D341Med (cell line): ENCODE measurements around the gene CDH2.

Experiments
- DNase-seq: peaks from one replicate; pipeline ENCODE4 v3.0.0; 2012; ENCODE audit warnings: low spot score

The CDH2 gene

DNA sequence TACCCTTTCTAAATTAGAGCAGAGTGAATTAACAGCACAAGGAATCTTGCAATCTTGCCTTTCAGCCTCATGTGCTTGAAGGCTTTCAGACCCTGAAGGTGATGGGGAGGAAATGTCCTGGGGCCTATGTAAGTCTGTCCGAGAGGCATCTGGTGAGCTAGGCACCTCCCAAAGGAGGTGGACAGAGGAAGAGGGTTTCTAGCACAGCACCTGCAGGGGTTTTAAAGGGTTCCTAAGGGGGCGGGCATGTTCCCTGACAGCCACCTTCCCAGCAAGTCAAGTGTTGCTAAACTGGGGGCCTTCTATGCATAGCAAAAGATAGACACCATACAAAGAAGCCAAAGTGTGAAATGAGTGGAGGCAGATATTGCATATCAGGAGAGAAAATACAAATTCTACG lies 88.5 kb downstream of the CDH2 start:
- no peak for DNase-seq

DNA sequence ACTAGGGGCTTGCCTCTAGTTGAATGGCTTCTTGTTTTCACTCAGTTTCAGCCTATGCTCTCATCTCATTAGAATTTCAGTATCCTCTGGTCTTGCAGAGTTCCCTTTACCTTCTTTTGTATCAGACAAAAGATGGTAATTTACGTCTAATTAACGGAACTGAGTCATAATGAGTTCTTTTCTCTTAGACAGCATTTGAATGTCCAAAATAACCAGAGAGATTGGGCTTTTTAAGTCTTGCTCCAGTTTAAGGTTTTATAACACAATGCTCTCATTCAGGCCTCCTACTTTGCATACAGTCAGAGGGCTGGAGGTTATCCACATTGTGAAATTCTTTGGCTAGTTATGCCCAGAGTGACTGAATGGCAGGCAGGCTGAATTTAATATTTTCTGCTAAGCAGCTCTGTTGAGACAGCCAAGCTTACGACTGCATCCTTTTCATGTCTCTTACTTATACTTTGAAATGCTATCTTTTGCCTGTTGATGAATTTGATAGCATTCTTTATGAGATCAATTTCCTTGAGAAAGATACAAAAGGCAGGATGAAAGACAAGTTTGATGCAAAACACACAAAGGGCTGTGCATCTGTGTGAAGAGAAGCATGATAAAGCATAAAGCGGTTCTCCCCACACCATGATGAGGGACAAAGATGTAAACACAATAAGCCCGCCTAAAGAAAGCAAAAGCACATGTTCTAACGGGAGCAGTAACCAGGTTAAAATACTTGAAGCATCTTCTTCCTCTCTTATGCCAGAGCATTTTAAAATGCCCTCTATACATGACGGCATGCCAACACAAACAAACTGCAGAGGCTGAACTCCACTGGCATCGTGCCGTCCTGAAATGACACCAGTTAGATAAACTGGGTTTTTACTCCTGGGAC lies 90.0 kb downstream of the CDH2 start:
- DNase-seq: no peak

DNA sequence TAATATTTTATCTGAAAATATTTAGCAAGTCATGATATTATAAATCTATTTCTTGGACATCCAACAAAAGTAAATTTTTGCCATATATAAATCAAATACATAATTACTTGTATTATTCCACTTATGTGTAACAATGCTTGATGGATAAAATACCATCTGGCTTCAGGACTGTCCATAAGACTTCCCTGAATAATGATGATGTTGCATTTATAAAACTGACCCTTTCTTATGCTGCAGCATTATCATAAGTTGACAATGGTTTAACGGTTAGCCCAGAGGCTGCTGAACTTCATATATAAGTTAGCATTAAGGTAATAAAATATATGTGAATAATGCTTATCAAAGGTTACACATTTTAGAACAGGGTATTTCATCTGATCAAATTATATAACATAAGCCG lies 95.4 kb downstream of the CDH2 start:
- DNase-seq: no peak

DNA sequence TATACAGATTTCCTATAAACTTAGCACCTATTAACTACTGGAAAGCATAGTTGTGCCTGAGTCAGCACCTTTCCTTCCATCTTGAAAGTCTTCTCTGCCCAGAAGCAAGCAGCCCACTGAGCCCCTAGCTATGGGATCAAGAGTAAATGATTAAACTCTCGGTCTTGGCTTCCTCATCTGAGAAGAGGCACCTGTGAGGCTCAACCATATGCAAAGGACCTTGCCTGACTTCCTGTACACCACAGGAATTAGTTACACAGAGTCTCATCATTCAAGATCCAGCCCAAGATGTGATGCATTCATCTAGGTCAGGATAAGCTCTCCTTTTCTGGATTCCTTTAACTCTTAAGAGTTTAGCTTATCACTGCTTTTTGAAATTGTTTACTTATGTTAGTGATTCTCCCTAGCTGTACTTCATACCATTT lies 96.0 kb downstream of the CDH2 start:
- no peak for DNase-seq

DNA sequence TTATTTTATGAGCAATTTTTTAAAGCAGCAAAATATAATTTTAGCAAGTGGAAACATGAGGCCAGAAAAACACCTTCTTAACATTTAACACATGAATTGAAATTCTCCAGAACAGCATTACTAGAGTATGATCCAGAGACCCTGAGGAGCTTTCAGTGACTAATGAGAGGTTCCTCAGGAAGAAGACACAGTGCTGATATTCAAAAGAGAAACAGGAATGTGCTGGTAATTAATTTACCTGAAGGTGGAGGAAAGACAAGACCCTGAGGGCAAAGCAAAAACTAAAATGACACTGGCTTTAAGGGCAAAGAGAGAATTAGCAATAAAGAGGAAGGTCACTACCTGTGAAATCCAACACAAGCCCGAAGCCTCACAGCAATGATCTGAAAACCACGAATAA lies 97.0 kb downstream of the CDH2 start:
- DNase-seq: no peak

DNA sequence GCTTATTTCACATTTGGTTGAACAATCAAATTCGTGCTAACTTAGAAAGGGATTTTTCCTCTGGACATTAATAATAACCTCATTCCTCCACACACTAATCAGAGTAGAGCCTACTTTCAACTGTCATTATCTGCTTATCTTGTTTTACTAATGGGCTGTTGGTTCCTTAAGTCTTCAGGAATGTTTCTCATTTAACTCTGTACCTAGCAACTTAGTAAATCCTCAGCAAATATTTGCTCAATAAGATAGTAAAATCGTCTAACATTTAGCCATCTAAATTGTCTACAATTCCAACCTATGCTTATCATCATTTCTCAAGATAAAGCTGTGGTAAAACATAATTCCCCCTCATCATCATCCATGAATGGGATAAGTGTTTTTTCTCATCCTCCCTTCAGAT lies 98.1 kb downstream of the CDH2 start:
- DNase-seq: no peak

DNA sequence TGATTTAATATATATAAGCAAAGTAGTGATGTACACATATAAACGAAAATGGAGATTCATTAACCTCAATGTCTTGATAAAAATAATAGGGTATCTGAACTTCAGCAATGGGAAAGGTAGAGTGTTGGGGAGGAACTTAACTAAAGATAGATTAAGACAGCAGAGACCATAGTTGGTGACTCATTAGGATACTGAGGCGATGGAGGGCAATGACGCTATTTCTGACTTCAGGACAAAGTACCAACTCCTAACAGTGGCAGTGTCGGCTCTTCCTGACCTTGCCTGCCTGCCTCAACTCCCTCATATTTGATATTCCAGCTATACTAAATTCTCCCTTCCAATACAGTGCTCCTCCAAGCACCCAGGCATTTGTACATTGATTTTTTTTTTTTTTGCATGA lies 98.6 kb downstream of the CDH2 start:
- no peak for DNase-seq

DNA sequence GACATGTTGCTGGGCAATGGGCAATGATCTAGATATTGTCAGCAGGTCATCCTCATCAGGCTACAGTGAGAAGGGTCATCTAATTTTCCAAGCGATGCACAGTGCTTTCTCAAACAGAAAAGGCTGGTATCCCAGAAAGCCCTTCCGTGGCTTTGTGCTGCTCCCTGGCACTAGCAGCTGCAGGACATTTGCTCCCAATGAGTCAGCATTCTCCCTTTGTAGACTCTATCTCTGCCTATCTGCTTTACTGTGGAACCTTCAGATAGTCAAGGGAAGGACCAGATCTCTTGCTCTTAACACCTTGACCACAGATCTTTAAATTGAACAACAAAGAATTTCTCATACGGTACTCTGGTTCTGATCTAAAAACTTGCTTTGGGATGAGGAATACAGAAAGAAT lies 101.4 kb downstream of the CDH2 start:
- no peak for DNase-seq

DNA sequence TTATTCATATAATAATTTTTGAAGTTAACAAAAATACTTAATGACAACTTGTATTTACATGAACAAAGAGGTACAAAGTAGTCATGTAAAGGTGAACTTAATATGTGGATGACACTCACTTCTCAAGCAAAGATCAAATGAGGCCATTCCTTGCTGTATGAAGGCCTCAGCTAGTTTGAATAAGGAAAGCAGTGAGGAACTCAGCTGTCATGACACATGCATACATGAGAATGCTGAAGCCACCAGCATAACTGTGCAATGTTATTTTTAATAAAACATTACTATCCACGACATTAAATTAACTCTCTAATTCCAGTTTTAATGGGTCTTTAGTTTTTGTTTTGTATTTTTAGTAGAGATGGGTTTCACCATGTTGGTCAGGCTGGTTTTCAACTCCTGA lies 102.9 kb downstream of the CDH2 start:
- DNase-seq: no peak

DNA sequence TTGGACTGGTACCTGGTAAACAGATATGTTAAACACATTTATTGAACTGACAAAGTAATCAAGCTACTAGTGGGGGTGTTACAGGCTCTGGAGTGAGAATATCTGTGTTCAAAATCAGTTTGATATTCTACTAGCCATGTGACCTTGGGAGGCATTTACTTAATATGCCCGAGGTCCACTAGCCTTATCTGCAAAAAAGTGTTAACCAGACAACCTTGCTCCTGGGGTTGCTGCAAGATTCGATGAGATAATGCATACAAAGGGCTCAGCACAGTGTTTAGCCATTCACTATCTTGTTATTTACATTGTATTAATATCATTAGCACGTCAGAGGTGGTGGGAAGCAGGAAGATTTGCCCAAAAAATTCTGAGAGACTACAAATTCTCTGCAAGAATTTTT lies 103.3 kb downstream of the CDH2 start:
- no peak for DNase-seq

DNA sequence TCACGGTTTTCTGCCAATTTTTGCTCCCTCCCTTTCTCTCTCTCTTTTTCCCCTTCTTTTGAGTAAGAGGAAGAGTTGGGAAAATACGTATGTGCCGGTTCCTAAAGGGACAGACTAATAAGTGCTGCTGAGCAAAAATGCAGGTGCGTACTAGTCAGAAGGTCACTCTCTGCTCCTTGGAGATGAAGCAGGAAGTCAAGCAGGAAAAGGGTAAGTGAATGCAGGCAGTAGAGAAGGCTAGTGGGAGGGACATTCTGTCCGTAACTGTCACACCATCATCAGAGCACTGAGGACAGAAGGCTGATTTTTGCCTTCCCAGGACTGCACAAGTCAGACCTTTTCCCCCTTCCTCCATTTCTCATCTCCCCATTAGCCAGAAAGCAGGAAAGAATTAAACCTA lies 105.7 kb downstream of the CDH2 start:
- no peak for DNase-seq

DNA sequence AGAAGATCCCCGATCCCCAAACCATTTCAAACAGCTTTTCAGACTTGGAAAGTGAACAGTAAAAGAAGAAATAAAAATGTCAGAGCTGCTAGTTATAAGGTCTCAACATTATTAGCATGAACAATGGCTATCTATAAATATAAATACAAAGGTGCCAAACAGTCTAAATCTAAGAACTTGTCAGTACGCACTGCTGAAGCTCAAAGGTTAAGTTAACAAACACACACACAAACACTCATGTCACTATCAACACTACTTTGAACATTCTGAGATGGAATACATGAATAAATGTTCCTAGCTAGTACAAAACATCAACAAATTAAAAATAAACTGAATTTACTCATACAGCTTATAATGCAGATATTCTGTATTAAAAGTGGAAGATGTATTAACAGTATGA lies 108.7 kb downstream of the CDH2 start:
- DNase-seq: no peak

DNA sequence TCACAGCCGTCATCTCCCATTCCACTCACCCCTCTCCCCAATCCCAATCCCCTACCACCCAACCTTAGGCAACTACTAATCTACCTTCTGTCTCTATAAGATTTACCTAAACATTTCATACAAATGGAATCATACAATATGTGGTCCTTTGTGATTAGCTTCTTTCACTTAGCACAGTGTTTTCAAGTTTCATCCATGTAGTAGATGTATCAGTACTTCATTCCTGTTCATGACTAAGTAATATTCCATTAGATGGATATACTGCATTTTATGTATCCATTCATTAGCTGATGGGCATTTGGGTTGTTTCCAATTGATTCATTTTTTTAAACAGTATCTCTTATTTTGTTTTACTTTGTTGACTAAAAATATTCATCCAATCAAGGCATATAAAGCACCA lies 109.6 kb downstream of the CDH2 start:
- DNase-seq: no peak

DNA sequence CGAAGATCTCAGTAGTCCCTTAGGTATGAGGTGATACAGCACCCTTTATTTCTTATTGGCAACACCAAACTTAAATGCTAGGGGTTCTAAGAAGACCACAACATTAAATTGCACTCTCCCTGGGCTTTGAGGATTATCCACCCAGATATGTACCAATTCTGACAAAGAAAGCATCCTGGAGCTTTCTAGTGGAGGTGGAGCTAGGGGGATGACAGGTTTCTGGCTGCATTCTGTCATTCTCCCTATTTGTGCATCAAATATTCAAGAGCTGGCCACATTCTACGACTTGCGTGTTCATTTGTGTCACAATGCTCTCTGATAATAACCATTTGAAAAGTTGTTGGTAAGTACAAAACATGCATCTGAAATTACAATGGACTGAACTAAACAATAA lies 111.1 kb downstream of the CDH2 start:
- no peak for DNase-seq

DNA sequence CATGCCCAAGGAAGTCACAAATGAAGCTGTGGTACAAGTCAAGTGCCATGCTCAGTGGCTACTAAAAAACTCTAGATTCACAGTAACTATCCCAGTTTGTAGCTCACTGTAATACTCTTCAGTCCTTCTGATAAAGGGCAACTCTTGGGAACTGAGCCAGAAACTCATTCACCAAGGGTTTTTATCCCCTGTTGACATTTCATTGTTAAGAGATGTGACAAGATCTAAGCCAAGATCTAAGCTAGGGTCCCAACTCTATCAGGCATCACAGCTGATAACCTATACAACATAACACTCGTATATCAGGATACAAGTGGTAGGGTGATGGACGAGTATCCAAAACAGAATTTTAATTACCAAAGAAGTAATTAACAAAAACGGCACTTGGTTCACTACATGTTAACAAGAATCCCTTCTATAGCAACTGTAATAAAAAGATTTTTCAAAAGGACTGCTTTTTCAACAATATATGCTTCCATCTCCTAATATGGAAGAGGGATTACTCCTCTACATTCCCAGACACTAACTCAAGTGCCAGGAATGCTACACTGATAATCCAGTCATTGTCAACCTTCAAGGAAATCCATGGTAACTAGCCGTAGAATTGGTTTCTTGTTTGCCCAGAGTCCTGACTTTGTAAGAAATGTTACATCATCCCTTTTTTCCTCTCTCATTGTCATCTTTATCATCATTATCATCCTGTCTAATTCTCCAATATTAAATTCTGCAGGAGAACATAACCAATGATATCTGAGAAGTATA lies 111.7 kb downstream of the CDH2 start:
- DNase-seq: no peak

DNA sequence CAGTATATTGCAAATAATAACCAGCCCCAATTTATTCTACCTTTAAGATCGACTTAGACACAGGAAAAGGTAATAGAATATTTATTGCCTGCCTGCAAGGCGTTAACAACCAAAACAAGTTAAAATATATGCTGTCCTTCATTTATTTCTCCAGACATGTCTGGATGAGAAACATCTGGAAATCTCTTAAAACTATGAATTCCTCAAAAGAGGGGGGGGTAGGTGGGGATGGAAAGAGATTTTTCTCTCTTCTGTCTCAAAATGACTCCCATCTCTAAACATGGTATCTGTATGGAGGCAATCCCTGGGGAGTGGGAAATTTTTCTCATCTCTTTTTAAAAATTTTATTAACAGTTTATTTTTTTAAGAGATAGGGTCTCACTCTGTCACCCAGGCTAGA lies 113.0 kb downstream of the CDH2 start:
- DNase-seq: no peak

DNA sequence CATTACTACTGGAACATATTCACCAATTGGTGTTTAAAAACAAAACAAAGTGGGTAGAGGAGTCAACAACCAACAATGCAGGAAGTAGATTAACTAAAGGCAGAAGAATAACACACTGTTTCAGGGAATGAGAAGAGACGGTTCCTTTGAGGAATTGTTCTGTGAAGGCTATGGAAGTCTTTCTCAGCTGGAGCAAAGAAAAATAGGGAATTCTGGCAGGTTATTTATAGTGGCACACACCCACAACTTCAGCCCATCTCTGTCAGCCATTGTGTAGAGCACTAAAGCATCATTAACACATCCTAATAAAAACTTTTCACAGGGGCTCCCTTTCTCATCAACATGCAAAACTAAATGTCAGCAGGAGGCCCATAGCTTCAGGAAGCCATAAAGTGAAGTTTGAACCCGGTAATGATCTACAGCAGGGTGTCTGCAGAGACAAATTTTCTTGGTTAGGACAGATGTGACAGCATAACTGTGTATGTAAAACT lies 113.6 kb downstream of the CDH2 start:
- DNase-seq: no peak

DNA sequence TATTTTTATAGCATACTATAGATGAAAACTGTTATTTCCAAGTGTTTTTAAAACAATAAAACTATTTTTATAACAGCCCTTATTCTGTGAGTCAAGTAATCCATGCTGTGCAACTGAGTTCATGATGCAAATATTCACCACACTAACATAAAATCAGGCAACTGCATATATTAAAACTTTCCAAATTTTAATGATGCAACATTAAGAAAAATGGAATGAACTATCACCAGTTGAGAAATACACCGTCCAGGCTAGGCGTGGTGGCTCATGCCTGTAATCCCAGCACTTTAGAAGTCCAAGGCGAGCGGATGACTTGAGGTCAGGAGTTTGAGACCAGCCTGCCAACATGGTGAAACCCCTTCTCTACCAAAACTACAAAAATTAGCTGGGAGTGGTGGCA lies 114.5 kb downstream of the CDH2 start:
- no peak for DNase-seq

DNA sequence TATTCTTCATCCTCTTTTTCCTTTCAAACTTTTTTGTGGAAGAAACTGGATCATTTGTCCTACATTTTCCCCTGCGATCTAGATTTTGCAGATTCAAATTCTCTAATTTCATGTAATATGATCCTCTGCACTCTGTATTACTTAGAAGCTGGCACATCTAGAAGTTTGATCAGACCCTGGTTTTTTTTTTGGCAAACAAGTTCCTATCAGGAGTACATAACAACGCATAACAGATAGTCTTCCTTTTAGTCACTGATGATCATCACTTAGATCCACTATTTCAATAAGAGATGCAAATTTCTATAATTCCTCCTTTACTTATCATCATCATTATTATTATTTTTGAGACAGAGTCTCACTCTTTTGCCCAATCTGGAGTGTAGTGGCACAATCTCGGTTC lies 117.1 kb downstream of the CDH2 start:
- DNase-seq: no peak

DNA sequence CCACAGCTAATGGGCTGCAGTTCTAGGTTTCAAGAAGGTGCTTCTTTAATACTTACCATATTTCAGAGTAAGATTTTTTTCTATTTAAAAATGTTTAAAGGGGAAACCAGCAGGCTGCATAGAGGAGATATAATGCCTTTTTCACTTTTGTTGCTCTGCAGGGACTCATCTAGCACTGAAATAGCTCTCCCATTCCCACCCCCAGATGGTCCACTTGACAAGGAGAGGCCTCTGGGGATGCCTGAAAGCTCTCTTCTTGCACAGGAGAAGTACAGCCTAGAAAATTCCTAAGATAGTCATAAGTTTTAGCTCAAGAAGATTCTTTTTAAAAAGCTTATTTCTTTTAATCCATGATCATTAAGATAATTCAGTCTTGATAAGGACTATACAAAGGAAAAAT lies 126.4 kb downstream of the CDH2 start:
- no peak for DNase-seq

DNA sequence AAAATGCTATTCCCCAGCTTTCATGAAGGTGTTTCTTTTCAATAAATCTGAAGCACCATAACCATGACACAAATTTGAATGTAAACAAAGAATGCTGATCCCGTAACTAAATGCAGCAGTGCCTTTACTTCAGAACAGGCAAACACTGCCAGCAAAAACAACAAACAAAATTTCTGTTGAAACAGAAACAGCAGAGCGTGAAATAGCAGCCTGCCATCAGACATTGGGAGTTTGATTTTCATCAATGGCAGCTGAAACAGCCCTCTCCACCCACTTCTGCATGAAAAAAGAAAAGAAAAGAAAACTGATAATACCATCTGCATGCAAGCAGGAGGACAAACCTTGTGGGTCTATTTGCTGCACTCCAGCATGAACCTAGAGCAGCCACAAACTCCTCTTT lies 128.3 kb downstream of the CDH2 start:
- no peak for DNase-seq

DNA sequence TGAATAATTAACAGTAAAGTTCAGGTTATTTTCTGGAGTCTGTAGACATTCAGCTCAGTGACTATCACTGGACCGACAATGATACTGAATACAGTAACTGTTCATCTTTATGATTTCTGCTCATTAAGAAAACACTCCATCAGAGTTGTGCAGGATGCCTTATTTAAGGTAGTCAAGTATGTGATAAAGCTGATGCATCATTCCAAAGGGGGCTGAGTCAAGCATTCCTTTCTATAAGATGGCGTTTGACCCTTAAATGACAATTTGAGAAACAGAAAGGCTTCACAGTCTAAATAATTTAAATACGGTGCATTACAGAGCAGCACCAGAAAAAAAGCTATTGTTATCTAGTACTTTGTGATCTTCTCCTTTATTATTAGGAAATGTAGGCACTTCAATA lies 131.1 kb downstream of the CDH2 start:
- no peak for DNase-seq

DNA sequence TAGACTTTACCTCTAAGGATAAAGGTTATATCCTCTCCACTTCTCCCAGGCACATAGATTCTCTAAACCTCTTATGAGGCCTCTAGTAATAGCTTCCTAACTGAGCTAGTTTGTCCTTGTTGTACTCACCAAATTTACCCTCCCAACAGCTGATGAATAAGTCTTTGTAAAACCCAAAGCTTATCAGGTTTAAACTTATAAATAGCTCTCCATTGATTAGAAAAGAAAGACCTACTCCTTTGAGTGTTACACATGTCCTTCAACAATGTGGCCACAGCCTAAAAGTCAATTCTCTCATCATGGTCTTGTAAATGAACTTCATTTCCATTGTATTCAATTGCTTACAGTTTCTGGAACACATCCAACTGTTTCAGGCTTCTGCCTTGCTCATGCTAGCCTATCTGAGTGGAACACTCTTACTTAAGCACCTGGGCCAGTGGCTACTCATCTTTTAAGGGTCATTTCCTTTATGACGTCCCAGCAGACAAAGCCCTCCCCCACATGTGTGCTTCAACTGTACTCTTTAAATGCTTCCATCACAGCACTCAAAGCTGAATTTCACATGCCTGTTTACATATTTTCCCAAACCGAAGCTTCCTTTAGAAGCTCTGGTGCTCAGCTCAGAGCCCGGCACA lies 131.6 kb downstream of the CDH2 start:
- no peak for DNase-seq
